Raji (cell line): ENCODE data around the gene STARD4.

Source experiments
- POLR2A ChIP-seq: IDR thresholded peaks from 2 replicates; pipeline ENCODE4 v1.6.1; 2011; ENCODE audit warnings: low read depth, low read length, control low read depth; ENCODE audit not compliant: insufficient read depth

STARD4 gene

DNA sequence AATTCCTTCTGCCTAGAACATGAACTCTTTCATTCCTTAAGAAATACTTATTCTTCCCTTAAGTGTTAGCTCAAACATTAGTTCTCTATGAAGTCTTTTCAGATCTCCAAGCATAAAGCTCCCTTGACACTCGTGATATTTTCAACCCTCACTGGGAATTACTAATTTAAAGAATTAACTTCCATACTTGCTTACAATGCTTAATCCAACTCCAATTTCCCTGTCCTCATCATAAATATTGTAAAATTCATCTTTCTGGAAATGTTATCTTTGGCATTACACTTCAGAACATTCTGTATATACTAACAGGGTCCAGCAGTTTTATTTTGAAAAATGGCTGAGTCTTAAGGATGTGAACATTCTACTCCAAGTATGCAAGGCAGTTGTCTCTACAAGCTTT lies 7.2 kb downstream of the STARD4 start:
- no peak for TF ChIP-seq POLR2A

DNA sequence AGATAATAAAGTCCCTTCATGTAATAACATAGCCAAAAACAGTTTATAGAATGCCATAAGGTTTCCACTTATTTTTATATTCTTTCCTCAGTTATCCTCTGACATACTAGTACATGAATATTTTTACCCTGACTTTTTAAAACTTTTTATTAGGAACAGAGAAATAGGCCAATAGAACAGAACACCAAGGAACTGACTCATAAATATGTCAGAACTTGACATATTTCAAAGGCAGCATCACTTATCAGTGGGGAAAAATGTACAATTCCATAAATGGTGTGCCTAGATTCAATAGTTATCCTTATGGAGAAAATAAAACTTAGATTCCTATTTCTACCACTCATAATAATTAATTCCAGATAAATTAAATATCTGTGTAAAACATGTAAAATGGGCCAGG lies 9.4 kb downstream of the STARD4 start:
- no peak for TF ChIP-seq POLR2A

DNA sequence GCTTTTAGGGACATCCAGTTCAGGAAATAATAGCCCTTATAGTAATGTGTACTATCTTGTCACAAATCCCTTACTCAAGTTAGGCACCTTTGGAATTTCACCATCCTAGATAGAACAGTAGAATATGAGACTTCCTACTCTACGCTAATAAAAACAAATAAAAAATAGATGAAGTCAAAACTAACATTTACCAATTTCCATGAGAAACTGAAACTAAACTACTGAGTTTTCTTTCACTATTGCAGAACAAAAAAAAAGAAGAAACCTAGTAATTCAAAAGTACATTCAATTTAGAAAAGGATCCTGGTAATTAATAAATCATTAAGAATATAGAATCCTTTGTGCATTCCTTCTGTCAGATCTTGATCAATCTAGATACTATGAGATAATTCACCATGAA lies 14.0 kb downstream of the STARD4 start:
- no peak for TF ChIP-seq POLR2A

- no peak for TF ChIP-seq POLR2A
Measured at GRCh38 chr5:111495159-111495558, 17.2 kb downstream of the STARD4 start.

- TF ChIP-seq POLR2A = no peak
Measured at GRCh38 chr5:111494355-111494999, 17.9 kb downstream of the STARD4 start.

GRCh38 chr5:111493031-111493430 lies 19.3 kb downstream of the STARD4 start:
- no peak for TF ChIP-seq POLR2A

DNA sequence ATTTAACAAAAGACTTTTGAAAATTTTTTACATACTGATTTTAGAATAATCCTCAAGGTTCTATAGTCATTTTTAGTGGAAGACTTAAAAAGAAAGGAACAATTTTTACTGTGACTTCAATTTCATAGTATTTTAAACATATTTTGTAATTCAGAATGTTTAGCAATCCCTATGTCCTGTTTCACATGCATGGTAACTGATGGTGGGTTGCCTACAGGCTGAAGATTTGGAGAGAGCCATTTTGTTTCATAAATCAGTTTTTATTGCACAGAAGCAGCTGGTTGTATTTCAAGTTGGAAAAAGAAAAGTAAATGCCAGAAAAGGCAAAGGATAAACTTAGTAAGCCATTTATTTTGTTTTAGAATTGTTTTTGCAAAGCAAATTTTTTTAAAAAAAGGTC lies 24.0 kb downstream of the STARD4 start:
- no peak for TF ChIP-seq POLR2A

- TF ChIP-seq POLR2A = no peak
Measured at GRCh38 chr5:111486926-111487325, 25.4 kb downstream of the STARD4 start.

DNA sequence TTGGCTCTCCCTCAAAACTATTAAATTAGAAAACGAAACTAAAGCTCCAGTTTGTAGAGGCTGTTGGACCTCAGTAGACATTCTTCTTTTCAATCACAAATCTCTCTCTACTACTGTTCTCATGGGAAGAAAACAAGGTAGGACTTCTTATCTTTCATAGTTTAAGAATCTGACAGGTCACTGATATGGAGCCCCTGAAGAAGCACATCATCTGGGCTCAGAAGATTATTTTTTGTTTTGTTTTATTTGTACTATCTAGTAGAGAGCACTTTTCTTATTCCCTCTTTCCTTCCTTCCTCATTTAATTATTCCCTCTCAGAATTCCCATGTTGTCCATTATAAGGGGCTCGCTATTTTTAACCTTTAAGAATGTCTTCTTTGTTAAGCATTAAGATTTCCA lies 26.3 kb downstream of the STARD4 start:
- TF ChIP-seq POLR2A = no peak

DNA sequence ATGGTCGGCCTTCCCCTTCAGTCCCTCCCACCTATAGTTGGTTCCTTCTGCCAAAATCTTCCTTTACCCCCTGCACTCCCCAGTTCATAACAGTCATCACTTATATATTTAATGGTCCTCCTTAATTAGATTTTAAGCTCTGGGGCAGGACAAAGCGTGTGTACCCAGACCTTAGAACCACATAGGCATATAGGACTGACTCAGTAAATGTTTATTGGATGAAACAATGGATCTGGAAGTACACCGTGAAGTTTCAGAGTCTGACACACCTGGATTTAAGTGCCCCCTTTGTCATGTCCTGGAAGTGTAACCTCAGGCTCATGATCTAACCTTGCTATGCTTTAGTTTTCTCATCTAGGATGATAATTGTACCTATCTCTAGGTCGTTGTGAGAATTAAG lies 32.0 kb downstream of the STARD4 start:
- TF ChIP-seq POLR2A = no peak

DNA sequence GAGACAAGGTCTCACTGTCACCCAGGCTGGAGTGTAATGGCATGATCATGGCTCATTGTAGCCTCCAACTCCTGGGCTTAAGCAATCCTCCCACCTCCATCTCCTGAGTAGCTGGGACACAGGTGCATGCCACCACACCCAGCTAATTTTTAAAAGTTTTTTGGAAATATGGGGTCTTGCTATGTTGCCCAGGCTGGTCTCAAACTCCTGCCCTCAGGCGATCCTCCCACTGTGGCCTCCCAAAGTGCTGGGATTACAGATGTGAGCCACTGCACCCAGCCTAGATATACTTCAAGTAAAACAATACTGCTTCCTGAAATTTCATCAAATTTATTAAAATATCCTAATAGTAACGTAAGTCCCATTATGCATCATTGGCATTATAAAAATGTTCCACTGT lies 33.4 kb downstream of the STARD4 start:
- no peak for TF ChIP-seq POLR2A

DNA sequence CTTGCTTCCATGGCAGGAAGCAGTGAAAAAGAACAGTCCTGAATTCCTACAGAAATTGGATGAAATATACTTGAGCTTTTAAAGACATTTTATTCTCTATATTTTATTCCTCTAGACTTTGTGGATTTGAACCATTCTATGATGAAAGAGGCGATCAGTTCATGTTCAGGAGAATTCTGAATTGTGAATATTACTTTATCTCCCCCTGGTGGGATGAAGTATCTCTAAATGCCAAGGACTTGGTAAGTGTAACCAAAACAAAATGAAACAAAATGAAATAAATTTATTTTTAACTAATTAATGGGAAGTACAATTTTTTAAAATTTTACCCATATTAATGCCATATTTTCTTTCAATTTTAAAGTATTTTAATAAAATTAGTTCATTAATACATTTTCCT lies 34.1 kb downstream of the STARD4 start:
- no peak for TF ChIP-seq POLR2A

DNA sequence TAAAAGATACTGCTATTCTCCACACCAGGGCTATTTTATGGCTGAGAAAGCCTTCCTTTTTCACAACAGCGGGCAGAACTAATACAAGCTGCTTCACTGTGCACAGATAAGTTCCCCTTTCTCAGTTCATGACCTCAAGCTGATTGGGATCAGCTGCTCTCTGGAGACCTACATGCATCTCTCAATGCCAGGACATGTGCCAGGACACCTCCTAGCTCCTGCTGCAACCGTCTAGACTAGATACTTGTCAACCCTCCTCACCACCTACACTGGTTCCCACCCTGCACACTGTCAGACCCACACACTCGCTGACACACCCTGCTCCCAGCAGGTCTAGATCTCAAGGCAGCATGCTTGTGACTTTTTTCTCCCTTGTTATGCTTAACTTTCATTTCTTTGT lies 39.8 kb downstream of the STARD4 start:
- no peak for TF ChIP-seq POLR2A

GRCh38 chr5:111472096-111472495 lies 40.2 kb downstream of the STARD4 start:
- TF ChIP-seq POLR2A = no peak

DNA sequence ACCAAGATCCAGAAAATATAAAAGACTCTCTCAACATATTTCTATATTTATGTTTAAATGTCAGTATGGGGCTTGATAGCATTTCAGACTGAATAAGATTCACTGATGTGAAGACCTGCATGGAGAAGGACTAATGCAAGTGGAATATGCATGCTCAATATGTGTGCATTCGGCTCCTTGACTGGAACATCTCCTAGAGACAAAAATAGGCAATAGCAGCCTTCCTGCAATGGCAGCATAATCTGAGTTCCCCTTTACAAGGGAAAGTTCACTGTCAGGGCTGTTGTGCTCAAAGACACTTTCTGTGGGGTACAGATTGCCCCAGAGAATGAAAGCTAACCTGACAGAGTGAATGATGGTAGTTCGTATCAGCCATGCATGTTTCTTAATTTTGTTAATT lies 42.4 kb downstream of the STARD4 start:
- no peak for TF ChIP-seq POLR2A

- no peak for TF ChIP-seq POLR2A
Measured at GRCh38 chr5:111469293-111469896, 42.9 kb downstream of the STARD4 start.

- TF ChIP-seq POLR2A = no peak
Measured at GRCh38 chr5:111463311-111463710, 49.0 kb downstream of the STARD4 start.

- no peak for TF ChIP-seq POLR2A
Measured at GRCh38 chr5:111461934-111462333, 50.4 kb downstream of the STARD4 start.

GRCh38 chr5:111461255-111461671 lies 51.1 kb downstream of the STARD4 start:
- no peak for TF ChIP-seq POLR2A
